ENCODE measurements around the gene THEMIS2. TPM values are rescaled to one million over a fixed set of nuclear protein-coding genes. Genes with fewer than 3 reads are reported as not detected.

THEMIS2 gene
- total and polyA plus RNA-seq, 2 experiments from 2014 or later = 8.1 to 32.4 TPM

DNA sequence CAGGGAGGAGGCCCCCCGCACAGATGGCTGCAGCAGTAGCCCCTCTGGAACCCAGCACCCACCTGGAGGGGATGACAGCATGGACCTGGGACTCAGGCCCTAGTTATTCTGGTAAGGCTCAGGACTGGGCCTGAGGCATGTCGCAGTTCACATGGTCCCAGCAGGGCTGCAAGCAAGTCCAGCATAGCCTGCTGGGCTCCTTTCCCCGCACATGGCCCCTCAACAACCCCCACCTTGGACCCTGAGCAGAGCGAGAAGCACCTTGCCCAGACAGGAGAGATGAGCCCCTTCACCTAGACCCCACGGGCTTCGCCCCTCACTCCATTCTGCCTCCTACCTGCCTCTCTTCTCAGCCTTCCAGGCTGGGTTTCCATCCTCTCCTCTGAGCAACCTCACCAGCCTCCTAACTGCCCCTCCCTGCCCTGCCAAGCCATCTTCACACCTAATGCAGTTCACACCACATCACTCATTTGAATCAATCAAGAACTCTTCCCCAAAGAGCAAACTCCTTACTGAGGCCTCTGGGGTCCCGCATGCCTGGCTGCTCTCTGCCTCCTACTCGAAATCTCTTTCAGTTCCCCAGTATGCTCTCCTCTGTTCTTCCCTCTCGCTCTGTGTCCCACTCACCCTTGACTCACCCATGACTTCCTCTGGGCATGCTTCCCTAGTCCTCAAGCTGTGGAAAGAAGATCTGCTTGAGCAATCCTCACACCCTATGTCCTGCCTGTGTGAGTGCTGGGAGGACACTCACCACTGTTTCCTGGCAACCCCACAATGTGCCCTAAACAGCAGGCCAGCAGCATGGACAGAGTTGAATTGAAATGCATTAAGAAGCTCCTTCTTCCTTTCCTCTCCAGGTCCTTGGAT is 9.4 kb upstream of the THEMIS2 start:
- Histone ChIP-seq H3K36me3 (ENCODE audit: insufficient read depth) (no peaks in the 10 kb centered on the region), H3K9me2 (ENCODE audit: insufficient read depth) (no peaks in the 10 kb centered on the region), H4K20me1 (replicated peaks; ENCODE audit: insufficient read depth) (no peaks in the 10 kb centered on the region), H3K27ac (ENCODE audit: low read depth) (no peak overlapping the region), H3K27me3 (ENCODE audit: insufficient read depth) (no peaks in the 10 kb centered on the region), H3K79me2 (replicated peaks; ENCODE audit: insufficient read depth) (no peaks in the 10 kb centered on the region), H3K4me3 (no peak overlapping the region), H3K4me2 (no peak overlapping the region), H3F3A (replicated peaks; ENCODE audit: low read depth) (no peaks in the 10 kb centered on the region), H2AFZ (peak overlapping the region; percentile 91), H3K4me1 (ENCODE audit: insufficient read depth) (no peaks in the 10 kb centered on the region; the same call in 1 of the 2 replicates)
- H3K4me1 Mint-ChIP-seq = peaks cover 6% of the 10 kb centered on the region
- DNase-seq (ENCODE audit: low spot score) (no peak), ATAC-seq (no peak)
- H3K36me3 Mint-ChIP-seq (ENCODE audit: low read depth) = no peaks in the 10 kb centered on the region
- H3K27ac Mint-ChIP-seq = no peak overlapping the region
- H3K4me3 Mint-ChIP-seq = no peak overlapping the region
- TF ChIP-seq, protein P1, sequence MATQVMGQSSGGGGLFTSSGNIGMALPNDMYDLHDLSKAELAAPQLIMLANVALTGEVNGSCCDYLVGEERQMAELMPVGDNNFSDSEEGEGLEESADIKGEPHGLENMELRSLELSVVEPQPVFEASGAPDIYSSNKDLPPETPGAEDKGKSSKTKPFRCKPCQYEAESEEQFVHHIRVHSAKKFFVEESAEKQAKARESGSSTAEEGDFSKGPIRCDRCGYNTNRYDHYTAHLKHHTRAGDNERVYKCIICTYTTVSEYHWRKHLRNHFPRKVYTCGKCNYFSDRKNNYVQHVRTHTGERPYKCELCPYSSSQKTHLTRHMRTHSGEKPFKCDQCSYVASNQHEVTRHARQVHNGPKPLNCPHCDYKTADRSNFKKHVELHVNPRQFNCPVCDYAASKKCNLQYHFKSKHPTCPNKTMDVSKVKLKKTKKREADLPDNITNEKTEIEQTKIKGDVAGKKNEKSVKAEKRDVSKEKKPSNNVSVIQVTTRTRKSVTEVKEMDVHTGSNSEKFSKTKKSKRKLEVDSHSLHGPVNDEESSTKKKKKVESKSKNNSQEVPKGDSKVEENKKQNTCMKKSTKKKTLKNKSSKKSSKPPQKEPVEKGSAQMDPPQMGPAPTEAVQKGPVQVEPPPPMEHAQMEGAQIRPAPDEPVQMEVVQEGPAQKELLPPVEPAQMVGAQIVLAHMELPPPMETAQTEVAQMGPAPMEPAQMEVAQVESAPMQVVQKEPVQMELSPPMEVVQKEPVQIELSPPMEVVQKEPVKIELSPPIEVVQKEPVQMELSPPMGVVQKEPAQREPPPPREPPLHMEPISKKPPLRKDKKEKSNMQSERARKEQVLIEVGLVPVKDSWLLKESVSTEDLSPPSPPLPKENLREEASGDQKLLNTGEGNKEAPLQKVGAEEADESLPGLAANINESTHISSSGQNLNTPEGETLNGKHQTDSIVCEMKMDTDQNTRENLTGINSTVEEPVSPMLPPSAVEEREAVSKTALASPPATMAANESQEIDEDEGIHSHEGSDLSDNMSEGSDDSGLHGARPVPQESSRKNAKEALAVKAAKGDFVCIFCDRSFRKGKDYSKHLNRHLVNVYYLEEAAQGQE (IDR thresholded peaks at IDR 0.05; ENCODE audit: unreplicated experiment) = no peak
- TF ChIP-seq NANOG (IDR thresholded peaks at IDR 0.05; ENCODE audit: borderline replicate concordance) (no peak), ZNF114 (CRISPR knock-in tag; IDR thresholded peaks at IDR 0.05) (no peak), POLR2AphosphoS5 (IDR thresholded peaks at IDR 0.05; ENCODE audit: low read depth) (no peak)
- TF ChIP-seq, protein P2, sequence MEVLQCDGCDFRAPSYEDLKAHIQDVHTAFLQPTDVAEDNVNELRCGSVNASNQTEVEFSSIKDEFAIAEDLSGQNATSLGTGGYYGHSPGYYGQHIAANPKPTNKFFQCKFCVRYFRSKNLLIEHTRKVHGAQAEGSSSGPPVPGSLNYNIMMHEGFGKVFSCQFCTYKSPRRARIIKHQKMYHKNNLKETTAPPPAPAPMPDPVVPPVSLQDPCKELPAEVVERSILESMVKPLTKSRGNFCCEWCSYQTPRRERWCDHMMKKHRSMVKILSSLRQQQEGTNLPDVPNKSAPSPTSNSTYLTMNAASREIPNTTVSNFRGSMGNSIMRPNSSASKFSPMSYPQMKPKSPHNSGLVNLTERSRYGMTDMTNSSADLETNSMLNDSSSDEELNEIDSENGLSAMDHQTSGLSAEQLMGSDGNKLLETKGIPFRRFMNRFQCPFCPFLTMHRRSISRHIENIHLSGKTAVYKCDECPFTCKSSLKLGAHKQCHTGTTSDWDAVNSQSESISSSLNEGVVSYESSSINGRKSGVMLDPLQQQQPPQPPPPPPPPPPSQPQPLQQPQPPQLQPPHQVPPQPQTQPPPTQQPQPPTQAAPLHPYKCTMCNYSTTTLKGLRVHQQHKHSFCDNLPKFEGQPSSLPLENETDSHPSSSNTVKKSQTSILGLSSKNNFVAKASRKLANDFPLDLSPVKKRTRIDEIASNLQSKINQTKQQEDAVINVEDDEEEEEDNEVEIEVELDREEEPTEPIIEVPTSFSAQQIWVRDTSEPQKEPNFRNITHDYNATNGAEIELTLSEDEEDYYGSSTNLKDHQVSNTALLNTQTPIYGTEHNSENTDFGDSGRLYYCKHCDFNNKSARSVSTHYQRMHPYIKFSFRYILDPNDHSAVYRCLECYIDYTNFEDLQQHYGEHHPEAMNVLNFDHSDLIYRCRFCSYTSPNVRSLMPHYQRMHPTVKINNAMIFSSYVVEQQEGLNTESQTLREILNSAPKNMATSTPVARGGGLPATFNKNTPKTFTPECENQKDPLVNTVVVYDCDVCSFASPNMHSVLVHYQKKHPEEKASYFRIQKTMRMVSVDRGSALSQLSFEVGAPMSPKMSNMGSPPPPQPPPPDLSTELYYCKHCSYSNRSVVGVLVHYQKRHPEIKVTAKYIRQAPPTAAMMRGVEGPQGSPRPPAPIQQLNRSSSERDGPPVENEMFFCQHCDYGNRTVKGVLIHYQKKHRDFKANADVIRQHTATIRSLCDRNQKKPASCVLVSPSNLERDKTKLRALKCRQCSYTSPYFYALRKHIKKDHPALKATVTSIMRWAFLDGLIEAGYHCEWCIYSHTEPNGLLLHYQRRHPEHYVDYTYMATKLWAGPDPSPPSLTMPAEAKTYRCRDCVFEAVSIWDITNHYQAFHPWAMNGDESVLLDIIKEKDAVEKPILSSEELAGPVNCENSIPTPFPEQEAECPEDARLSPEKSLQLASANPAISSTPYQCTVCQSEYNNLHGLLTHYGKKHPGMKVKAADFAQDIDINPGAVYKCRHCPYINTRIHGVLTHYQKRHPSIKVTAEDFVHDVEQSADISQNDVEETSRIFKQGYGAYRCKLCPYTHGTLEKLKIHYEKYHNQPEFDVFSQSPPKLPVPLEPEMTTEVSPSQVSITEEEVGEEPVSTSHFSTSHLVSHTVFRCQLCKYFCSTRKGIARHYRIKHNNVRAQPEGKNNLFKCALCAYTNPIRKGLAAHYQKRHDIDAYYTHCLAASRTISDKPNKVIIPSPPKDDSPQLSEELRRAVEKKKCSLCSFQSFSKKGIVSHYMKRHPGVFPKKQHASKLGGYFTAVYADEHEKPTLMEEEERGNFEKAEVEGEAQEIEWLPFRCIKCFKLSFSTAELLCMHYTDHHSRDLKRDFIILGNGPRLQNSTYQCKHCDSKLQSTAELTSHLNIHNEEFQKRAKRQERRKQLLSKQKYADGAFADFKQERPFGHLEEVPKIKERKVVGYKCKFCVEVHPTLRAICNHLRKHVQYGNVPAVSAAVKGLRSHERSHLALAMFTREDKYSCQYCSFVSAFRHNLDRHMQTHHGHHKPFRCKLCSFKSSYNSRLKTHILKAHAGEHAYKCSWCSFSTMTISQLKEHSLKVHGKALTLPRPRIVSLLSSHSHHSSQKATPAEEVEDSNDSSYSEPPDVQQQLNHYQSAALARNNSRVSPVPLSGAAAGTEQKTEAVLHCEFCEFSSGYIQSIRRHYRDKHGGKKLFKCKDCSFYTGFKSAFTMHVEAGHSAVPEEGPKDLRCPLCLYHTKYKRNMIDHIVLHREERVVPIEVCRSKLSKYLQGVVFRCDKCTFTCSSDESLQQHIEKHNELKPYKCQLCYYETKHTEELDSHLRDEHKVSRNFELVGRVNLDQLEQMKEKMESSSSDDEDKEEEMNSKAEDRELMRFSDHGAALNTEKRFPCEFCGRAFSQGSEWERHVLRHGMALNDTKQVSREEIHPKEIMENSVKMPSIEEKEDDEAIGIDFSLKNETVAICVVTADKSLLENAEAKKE (CRISPR knock-in tag; IDR thresholded peaks at IDR 0.05) = no peak
- no peaks in the 10 kb centered on the region for H3K9me3 Mint-ChIP-seq
- H3K27me3 Mint-ChIP-seq (ENCODE audit: insufficient read depth, low read depth, poor library complexity) = peaks cover 7% of the 10 kb centered on the region
